ENCODE measurements around the gene IGSF1. TPM values are rescaled to one million over a fixed set of nuclear protein-coding genes. Genes with fewer than 3 reads are reported as not detected.

Gene IGSF1
- total RNA-seq = not detected in 2 replicates

DNA sequence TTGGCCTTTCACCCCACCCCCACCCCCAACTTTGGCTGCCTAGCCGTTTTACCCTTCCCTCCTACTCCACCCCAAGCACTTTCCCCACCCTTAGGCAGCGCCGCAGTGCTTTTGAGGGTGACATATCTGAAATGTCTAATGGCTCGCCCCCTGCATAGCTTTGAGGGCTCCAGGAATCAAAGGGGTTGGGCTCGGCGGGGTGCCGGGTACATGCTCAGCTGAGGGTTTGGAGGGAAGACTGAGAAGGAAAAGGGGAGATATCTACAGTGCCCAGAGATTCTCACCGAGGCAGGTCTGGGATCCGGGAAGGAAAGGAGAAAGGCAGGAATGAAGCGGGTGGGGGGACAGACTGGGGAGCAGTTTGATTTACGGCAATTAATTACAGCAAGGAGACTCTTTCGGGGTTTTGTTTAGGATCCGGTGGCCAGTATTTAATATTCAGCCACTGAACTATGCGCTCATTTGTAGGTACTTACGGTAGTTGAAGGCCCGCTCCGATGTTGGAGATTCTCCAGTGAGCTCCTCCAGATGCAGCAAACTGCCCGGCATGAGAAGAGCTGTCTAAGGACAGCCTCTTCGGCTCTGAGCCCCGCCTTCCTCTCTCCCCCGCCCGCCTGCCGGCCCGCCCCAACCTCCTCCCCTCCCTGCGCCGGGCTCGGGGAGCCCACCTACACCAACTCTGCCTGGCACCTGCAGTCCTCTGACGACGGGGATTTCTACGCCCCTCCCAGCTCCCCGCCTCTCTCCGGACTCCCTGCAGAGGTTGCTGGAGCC is at the start of gene IGSF1:
Gene IGSF1, minus strand, starts transcription at position 569 of the 774 bp plus-strand sequence. CDS start 2,632 bp downstream, outside the sequence.

Other genes with a start within 250 kb of the IGSF1 start
- 0.10 TPM in 1 of 2 replicates, not detected in the other for gene ARHGAP36, start 231.0 kb downstream of the IGSF1 start, total RNA-seq